ENCODE results near the gene SPOCK1. TPM values are rescaled to one million over a fixed set of nuclear protein-coding genes. Genes with fewer than 3 reads are reported as not detected.

Gene SPOCK1
- total RNA-seq, 1 experiment from 2014 or later: 10.9 TPM

DNA sequence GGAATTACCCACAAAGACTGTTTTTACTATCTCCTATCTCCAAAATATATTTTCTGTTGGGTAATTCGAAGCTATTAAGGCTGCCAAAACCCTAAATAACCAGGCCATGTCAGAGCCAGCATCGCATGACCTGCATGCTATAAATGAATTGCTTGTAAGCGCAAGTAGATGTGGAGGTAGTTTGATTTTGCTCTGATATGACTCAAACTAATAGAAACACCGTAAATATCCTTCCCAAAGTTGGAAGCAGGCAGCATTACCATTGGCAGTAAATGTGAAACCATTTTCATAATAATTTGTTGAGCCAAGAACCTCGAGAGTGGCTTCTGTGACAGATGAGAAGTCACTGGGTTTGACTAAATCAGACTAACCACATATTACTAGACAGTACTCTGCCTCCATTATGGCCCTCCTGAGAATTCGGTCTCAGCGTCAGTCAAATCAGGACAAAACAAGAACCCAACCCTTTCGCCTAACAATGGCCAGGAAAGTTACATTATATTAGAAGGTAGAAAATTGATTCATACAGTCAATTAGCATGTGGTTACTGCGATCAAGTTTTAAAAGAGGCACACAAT is 289.8 kb downstream of the SPOCK1 start:
- Histone ChIP-seq H3K56ac (ENCODE audit: insufficient read length, low read depth, low read length) (no peak overlapping the region), H3K4me2 (ENCODE audit: insufficient read depth, insufficient read length, low read length) (no peak overlapping the region), H3K23ac (ENCODE audit: insufficient read length, low read depth, low read length) (no peak overlapping the region), H3K23me2 (ENCODE audit: insufficient read length, low read depth, low read length, poor library complexity, severe bottlenecking) (no peaks in the 10 kb centered on the region), H3K18ac (ENCODE audit: insufficient read length, low read depth, low read length) (no peak overlapping the region), H2BK120ac (ENCODE audit: low read depth, low read length, poor library complexity, severe bottlenecking) (no peak overlapping the region), H3K4ac (ENCODE audit: low read depth, low read length) (no peak overlapping the region), H3K4me1 (ENCODE audit: insufficient read depth, low read length) (no peaks in the 10 kb centered on the region), H2BK15ac (ENCODE audit: low read depth, low read length) (no peak overlapping the region), H4K8ac (replicated peaks; ENCODE audit: insufficient read length, low read depth, low read length) (no peak overlapping the region), H3K9me3 (ENCODE audit: control insufficient read depth, low read depth, low read length) (no peaks in the 10 kb centered on the region), H3K79me2 (ENCODE audit: insufficient read depth, low read length) (no peaks in the 10 kb centered on the region), H3K27me3 (ENCODE audit: insufficient read depth, low read length) (no peaks in the 10 kb centered on the region), H2BK12ac (ENCODE audit: insufficient read length, low read depth, low read length) (no peak overlapping the region), H2BK20ac (ENCODE audit: low read depth, low read length, poor library complexity, severe bottlenecking) (no peak overlapping the region), H3K79me1 (ENCODE audit: insufficient read depth, low read depth, low read length, poor library complexity, severe bottlenecking) (no peaks in the 10 kb centered on the region), H4K91ac (ENCODE audit: insufficient read length, low read depth, low read length) (no peak overlapping the region), H3K14ac (ENCODE audit: insufficient read depth, low read length) (no peak overlapping the region), H3K27ac (ENCODE audit: insufficient read length, low read depth, low read length) (no peak overlapping the region), H2BK5ac (ENCODE audit: insufficient read length, low read length) (no peak overlapping the region), H3T11ph (ENCODE audit: low read length) (no peak overlapping the region), H2AFZ (ENCODE audit: low read length) (no peak overlapping the region), H2AK5ac (ENCODE audit: insufficient read length, low read length) (no peak overlapping the region), H3K9ac (ENCODE audit: extremely low read depth, insufficient read length, low read length) (no peak overlapping the region), H4K20me1 (ENCODE audit: control insufficient read depth, insufficient read depth, insufficient read length) (no peaks in the 10 kb centered on the region), H4K5ac (ENCODE audit: insufficient read length, low read depth, low read length) (no peak overlapping the region)
- Mint-ChIP-seq H3K36me3 (ENCODE audit: insufficient read depth in 1 of 3, low read depth in 3 of 3) (no peaks in the 10 kb centered on the region), H3K4me3 (no peak overlapping the region), H3K27me3 (ENCODE audit: low read depth) (peaks cover 3% of the 10 kb centered on the region), H3K27ac (no peak overlapping the region), H3K4me1 (peaks cover 4 to 14% of the 10 kb centered on the region in 2 experiments; a peak in 3 of 4 replicates), H3K9me3 (no peaks in the 10 kb centered on the region)
- no peak for DNase-seq
- TF ChIP-seq, protein P1, sequence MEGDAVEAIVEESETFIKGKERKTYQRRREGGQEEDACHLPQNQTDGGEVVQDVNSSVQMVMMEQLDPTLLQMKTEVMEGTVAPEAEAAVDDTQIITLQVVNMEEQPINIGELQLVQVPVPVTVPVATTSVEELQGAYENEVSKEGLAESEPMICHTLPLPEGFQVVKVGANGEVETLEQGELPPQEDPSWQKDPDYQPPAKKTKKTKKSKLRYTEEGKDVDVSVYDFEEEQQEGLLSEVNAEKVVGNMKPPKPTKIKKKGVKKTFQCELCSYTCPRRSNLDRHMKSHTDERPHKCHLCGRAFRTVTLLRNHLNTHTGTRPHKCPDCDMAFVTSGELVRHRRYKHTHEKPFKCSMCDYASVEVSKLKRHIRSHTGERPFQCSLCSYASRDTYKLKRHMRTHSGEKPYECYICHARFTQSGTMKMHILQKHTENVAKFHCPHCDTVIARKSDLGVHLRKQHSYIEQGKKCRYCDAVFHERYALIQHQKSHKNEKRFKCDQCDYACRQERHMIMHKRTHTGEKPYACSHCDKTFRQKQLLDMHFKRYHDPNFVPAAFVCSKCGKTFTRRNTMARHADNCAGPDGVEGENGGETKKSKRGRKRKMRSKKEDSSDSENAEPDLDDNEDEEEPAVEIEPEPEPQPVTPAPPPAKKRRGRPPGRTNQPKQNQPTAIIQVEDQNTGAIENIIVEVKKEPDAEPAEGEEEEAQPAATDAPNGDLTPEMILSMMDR (conservative IDR thresholded peaks at IDR 0.05): no peak
- WGBS (ENCODE audit: extremely low coverage, insufficient read length, low lambda C conversion rate): no CpG with 5 or more reads among the region's 9 CpGs

Data from H9 (cell line).